ENCODE results near the gene SPATA13.

SPATA13 gene

DNA sequence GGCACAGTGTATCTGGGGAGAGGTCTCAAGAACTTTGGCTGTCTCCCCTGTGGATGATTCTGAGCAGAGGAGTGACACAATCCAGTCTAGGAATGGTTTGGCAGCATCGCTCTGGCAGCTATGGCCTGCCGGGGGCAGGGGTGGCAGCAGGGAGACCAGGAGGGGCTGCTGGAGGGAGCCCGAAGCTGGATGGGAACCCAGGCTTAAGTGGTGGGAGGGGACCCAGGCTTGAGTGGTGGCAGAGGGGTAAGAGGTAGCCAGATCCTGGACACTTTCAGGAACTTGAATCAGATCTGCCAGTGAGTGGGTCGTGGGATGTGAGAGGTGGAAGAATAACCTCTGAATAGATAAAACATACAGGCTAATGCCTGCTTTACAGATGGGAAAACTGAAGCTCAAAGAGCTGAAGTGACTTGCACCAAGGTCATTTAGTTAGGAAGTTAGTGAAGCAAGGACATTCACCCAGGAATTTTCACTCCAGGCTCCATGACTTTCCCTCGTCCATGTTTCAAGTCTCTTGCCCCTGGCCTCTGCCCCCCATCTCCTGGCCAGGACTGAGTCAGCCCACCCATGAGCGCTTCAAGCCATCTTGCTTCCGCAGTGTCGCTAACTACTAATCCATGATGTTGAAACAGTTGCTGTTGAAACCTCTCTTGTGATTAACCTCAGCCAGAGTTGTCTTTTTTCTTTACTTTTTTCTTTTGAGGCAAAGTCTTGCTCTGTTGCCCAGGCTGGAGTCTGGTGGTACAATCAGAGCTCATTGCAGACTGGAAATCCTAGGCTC is 119.0 kb downstream of the SPATA13 start:
- TF ChIP-seq SIN3A (IDR thresholded peaks at IDR 0.05; ENCODE audit: borderline replicate concordance, insufficient read depth, low read length), result no peak
- no peak for TF ChIP-seq POLR2AphosphoS5 (IDR thresholded peaks at IDR 0.05; ENCODE audit: low read depth, low read length)
- no peak for TF ChIP-seq FOXP2 (optimal IDR thresholded peaks at IDR 0.05; ENCODE audit: borderline replicate concordance, extremely low read depth, extremely low read length, insufficient read depth)
- TF ChIP-seq, protein P1, sequence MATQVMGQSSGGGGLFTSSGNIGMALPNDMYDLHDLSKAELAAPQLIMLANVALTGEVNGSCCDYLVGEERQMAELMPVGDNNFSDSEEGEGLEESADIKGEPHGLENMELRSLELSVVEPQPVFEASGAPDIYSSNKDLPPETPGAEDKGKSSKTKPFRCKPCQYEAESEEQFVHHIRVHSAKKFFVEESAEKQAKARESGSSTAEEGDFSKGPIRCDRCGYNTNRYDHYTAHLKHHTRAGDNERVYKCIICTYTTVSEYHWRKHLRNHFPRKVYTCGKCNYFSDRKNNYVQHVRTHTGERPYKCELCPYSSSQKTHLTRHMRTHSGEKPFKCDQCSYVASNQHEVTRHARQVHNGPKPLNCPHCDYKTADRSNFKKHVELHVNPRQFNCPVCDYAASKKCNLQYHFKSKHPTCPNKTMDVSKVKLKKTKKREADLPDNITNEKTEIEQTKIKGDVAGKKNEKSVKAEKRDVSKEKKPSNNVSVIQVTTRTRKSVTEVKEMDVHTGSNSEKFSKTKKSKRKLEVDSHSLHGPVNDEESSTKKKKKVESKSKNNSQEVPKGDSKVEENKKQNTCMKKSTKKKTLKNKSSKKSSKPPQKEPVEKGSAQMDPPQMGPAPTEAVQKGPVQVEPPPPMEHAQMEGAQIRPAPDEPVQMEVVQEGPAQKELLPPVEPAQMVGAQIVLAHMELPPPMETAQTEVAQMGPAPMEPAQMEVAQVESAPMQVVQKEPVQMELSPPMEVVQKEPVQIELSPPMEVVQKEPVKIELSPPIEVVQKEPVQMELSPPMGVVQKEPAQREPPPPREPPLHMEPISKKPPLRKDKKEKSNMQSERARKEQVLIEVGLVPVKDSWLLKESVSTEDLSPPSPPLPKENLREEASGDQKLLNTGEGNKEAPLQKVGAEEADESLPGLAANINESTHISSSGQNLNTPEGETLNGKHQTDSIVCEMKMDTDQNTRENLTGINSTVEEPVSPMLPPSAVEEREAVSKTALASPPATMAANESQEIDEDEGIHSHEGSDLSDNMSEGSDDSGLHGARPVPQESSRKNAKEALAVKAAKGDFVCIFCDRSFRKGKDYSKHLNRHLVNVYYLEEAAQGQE (IDR thresholded peaks at IDR 0.05; ENCODE audit: insufficient read depth in 1 of 2, low read depth in 2 of 2, low read length in 2 of 2), result no peak
- TF ChIP-seq TAF1 (IDR thresholded peaks at IDR 0.05; ENCODE audit: borderline replicate concordance, insufficient read depth, low read length), result no peak

DNA sequence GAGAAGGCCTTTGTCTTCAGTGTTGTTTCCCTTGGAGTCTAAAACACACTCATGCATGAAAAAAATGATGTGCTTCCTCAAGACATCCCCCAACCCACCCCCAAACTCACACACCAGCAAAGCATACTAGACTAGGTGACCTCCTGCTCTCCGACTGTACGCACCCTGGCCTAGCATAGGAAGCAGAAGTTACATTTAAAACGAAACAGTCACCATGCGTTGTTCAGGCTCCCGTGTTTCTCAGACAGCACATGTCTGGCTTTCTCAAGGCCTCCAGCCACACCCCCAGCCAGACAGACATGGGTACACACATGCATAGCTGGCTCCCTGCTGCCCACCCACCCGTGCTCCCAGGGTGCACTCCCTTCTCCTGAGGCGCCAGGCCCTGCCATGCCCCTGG is 120.2 kb downstream of the SPATA13 start:
- TF ChIP-seq, protein P1 (IDR thresholded peaks at IDR 0.05; ENCODE audit: insufficient read depth in 1 of 2, low read depth in 2 of 2, low read length in 2 of 2), result no peak
- TF ChIP-seq SIN3A (IDR thresholded peaks at IDR 0.05; ENCODE audit: borderline replicate concordance, insufficient read depth, low read length) (no peak), FOXP2 (optimal IDR thresholded peaks at IDR 0.05; ENCODE audit: borderline replicate concordance, extremely low read depth, extremely low read length, insufficient read depth) (no peak), TAF1 (IDR thresholded peaks at IDR 0.05; ENCODE audit: borderline replicate concordance, insufficient read depth, low read length) (no peak), POLR2AphosphoS5 (IDR thresholded peaks at IDR 0.05; ENCODE audit: low read depth, low read length) (no peak)

DNA sequence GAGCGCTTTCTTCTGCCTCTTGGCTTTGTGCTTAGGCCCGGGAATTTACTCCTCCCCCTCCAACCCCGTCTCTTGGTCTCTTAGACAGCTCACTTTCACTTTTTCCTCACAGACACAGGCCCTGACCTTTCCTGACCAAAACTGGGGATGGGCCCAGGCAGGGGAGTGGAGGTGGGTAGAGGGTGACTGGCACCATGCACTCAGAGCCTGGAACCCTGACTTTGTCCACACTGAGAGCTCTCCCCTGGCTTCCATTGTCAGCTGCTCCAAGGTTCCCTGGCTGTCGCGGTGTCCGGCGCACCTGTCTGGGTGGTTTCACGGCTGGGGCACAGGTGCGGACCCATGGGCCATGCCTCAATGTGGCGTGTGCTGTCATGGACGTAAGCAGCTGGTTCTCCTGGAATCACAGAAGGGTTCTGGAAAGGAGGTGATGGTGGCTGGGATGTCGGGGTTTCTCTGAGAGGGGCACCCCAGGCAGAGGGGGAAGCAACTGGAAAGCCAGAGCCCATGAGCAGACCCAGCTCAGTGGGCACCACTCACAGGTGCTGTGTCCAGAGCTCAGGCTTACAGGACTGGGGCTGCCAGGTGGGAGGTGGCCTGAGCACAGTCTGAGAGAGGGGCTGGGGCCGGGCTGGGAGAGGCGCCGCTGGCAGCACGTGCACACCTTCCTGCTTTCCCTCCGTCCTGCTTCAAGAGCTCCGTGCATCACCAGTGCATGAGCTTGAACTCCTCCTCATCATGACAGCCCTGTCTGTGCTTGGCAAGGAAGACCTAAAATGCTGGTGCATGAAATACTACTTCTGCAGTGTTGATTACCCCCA is 120.9 kb downstream of the SPATA13 start:
- TF ChIP-seq POLR2AphosphoS5 (IDR thresholded peaks at IDR 0.05; ENCODE audit: low read depth, low read length) (no peak), FOXP2 (optimal IDR thresholded peaks at IDR 0.05; ENCODE audit: borderline replicate concordance, extremely low read depth, extremely low read length, insufficient read depth) (no peak), TAF1 (IDR thresholded peaks at IDR 0.05; ENCODE audit: borderline replicate concordance, insufficient read depth, low read length) (no peak), SIN3A (IDR thresholded peaks at IDR 0.05; ENCODE audit: borderline replicate concordance, insufficient read depth, low read length) (no peak)
- TF ChIP-seq, protein P1 (IDR thresholded peaks at IDR 0.05; ENCODE audit: insufficient read depth in 1 of 2, low read depth in 2 of 2, low read length in 2 of 2), result no peak

DNA sequence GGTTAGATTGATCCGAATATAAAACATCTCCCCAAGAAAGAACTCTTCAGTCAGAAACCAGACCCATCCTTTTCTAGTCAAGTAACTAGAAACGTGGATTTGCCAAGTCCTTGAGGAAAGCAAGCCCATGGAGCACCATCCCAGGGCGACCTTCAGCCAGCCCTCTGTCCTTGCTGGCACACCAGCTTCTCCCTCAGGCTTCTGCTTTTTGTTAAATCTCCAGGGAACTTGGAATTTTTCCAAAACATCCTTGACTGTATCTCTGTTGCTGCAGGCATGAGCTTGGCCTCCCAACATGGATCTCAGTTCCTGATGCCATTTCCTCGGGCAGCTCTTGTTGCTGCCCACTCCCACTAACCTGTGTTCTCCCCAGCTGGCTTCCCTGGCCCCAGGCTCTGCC is 121.7 kb downstream of the SPATA13 start:
- TF ChIP-seq, protein P1 (IDR thresholded peaks at IDR 0.05; ENCODE audit: insufficient read depth in 1 of 2, low read depth in 2 of 2, low read length in 2 of 2), result no peak
- TF ChIP-seq FOXP2 (optimal IDR thresholded peaks at IDR 0.05; ENCODE audit: borderline replicate concordance, extremely low read depth, extremely low read length, insufficient read depth) (no peak), SIN3A (IDR thresholded peaks at IDR 0.05; ENCODE audit: borderline replicate concordance, insufficient read depth, low read length) (no peak), TAF1 (IDR thresholded peaks at IDR 0.05; ENCODE audit: borderline replicate concordance, insufficient read depth, low read length) (no peak), POLR2AphosphoS5 (IDR thresholded peaks at IDR 0.05; ENCODE audit: low read depth, low read length) (no peak)

All from PFSK-1 (cell line).